ENCODE data around the gene DLG4.
"Not testable (repeated sequence)": the region's sequence is repeated elsewhere in the genome, so short reads cannot be mapped to it uniquely, and the experiment has no call there.

GRCh38 chr17:7172522-7173191 lies 47.0 kb downstream of the DLG4 start:
- not testable (repeated sequence) for TF ChIP-seq POLR2A (IDR thresholded peaks at IDR 0.05); CTCF (IDR thresholded peaks at IDR 0.05 in 8 of 11, conservative IDR thresholded peaks at IDR 0.05 in 3 of 11)
